ENCODE measurements around the gene SART1.
"Not testable (repeated sequence)": the region's sequence is repeated elsewhere in the genome, so short reads cannot be mapped to it uniquely, and the experiment has no call there.

Gene SART1

GRCh38 chr11:65927904-65928397 is 33.6 kb upstream of the SART1 start:
- Histone ChIP-seq H3K4me3 (peak overlapping the region in 1 of 7 experiments; percentile 3), H3K27ac (peak overlapping the region in 17 of 21 experiments; percentile 8 to 96 (median 78))

GRCh38 chr11:65928667-65929066 is 32.9 kb upstream of the SART1 start:
- H3K27ac ChIP-seq = peak overlapping the region in 13 of 21 experiments; percentile 56 to 96 (median 82)
- no peak overlapping the region for H3K4me3 ChIP-seq

GRCh38 chr11:65931773-65932557 is 29.6 kb upstream of the SART1 start:
- Histone ChIP-seq H3K27ac (no peak overlapping the region), H3K4me3 (no peak overlapping the region)

- Histone ChIP-seq H3K27ac (no peak overlapping the region), H3K4me3 (no peak overlapping the region)
Observed at GRCh38 chr11:65932558-65932919, 29.0 kb upstream of the SART1 start.

GRCh38 chr11:65934014-65934413 is 27.5 kb upstream of the SART1 start:
- no peak overlapping the region for H3K27ac ChIP-seq

GRCh38 chr11:65937766-65938165 is 23.8 kb upstream of the SART1 start:
- Histone ChIP-seq H3K27ac (no peak overlapping the region), H3K4me3 (no peak overlapping the region)

More at GRCh38 chr11:65934014-65934413, 27.5 kb upstream of the SART1 start:
- H3K4me3 ChIP-seq = no peak overlapping the region

GRCh38 chr11:65941720-65942310 is 19.7 kb upstream of the SART1 start:
- Histone ChIP-seq H3K27ac (peak overlapping the region in 9 of 21 experiments; percentile 11 to 67 (median 37)), H3K4me3 (no peak overlapping the region)

GRCh38 chr11:65942531-65942930 is 19.0 kb upstream of the SART1 start:
- Histone ChIP-seq H3K4me3 (no peak overlapping the region), H3K27ac (peak overlapping the region in 1 of 21 experiments; percentile 33)

- Histone ChIP-seq H3K27ac (no peak overlapping the region), H3K4me3 (no peak overlapping the region)
Observed at GRCh38 chr11:65944191-65944590, 17.3 kb upstream of the SART1 start.

GRCh38 chr11:65944767-65945166 is 16.8 kb upstream of the SART1 start:
- Histone ChIP-seq H3K4me3 (no peak overlapping the region), H3K27ac (no peak overlapping the region)

- Histone ChIP-seq H3K4me3 (no peak within 1 kb of the TSS), H3K27ac (no peak within 1 kb of the TSS)
Observed at GRCh38 chr11:65945430-65945911, 16.1 kb upstream of the SART1 start, which contains the start of gene TSGA10IP. Gene TSGA10IP (plus strand): TSS chr11:65945480. CDS start chr11:65945676, 196 bp downstream.

- Histone ChIP-seq H3K27ac (no peak overlapping the region), H3K4me3 (no peak overlapping the region)
Observed at GRCh38 chr11:65945941-65946558, 15.5 kb upstream of the SART1 start.

- H3K27ac ChIP-seq = no peak overlapping the region
- no peak overlapping the region for H3K4me3 ChIP-seq
Observed at GRCh38 chr11:65946655-65947054, 14.9 kb upstream of the SART1 start.

- H3K27ac ChIP-seq = no peak overlapping the region
Observed at GRCh38 chr11:65947133-65947532, 14.4 kb upstream of the SART1 start.

GRCh38 chr11:65947603-65948125 is 13.9 kb upstream of the SART1 start:
- no peak overlapping the region for H3K27ac ChIP-seq
- H3K4me3 ChIP-seq = no peak overlapping the region

More at GRCh38 chr11:65947133-65947532, 14.4 kb upstream of the SART1 start:
- H3K4me3 ChIP-seq = no peak overlapping the region

GRCh38 chr11:65950711-65951110 is 10.8 kb upstream of the SART1 start:
- not testable (repeated sequence) for H3K4me3 ChIP-seq, H3K27ac ChIP-seq

- H3K27ac ChIP-seq, H3K4me3 ChIP-seq: not testable (repeated sequence)
Observed at GRCh38 chr11:65951641-65952040, 9.9 kb upstream of the SART1 start.

GRCh38 chr11:65952052-65952521 is 9.4 kb upstream of the SART1 start:
- no peak overlapping the region for H3K27ac ChIP-seq

GRCh38 chr11:65953471-65953870 is 8.1 kb upstream of the SART1 start:
- H3K27ac ChIP-seq = peak overlapping the region in 1 of 21 experiments; percentile 24

More at GRCh38 chr11:65952052-65952521, 9.4 kb upstream of the SART1 start:
- H3K4me3 ChIP-seq = no peak overlapping the region

GRCh38 chr11:65954771-65955170 is 6.8 kb upstream of the SART1 start:
- no peak overlapping the region for H3K27ac ChIP-seq
- H3K4me3 ChIP-seq = no peak overlapping the region

More at GRCh38 chr11:65953471-65953870, 8.1 kb upstream of the SART1 start:
- no peak overlapping the region for H3K4me3 ChIP-seq

All from skin epidermis (tissue), 12 donors.